Mucosa of stomach (tissue), 1 donor: ENCODE measurements around the gene RBM46.

Experiments used
- H3K27me3 ChIP-seq: one replicate; pipeline ENCODE4 v1.7.0; 2013; ENCODE audit warnings: mild to moderate bottlenecking, low read length; ENCODE audit not compliant: control insufficient read depth, insufficient read depth
- H3K36me3 ChIP-seq: one replicate; pipeline ENCODE4 v1.7.0; 2013; ENCODE audit warnings: low read length; ENCODE audit not compliant: control insufficient read depth, insufficient read depth
- H3K4me1 ChIP-seq: one replicate; pipeline ENCODE4 v1.7.0; 2013; ENCODE audit warnings: mild to moderate bottlenecking, low read length; ENCODE audit not compliant: control insufficient read depth, insufficient read depth
- H3K4me3 ChIP-seq: one replicate; pipeline ENCODE4 v1.7.0; 2013; ENCODE audit warnings: low read length
- H3K9ac ChIP-seq: one replicate; pipeline ENCODE4 v1.7.0; 2013; ENCODE audit warnings: mild to moderate bottlenecking, low read length, moderate library complexity
- H3K9me3 ChIP-seq: one replicate; pipeline ENCODE4 v1.7.0; 2013; ENCODE audit warnings: mild to moderate bottlenecking, low read length, moderate library complexity; ENCODE audit not compliant: control insufficient read depth
- donor health status: Pancreatic carcinoma.

The RBM46 gene

DNA sequence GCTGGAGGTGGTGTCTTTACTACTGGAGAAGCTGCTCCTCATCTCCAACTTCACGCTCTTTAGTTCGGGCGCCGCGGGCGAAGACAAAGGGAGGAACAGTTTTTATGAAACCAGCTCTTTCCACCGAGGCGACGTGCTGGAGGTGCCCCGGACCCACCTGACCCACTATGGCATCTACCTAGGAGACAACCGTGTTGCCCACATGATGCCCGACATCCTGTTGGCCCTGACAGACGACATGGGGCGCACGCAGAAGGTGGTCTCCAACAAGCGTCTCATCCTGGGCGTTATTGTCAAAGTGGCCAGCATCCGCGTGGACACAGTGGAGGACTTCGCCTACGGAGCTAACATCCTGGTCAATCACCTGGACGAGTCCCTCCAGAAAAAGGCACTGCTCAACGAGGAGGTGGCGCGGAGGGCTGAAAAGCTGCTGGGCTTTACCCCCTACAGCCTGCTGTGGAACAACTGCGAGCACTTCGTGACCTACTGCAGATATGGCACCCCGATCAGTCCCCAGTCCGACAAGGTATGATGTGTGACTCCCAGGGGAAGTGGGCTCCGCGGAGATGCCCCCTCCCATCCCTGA is 36.6 kb upstream of the RBM46 start:
- H3K9me3 ChIP-seq, result no peaks in the 10 kb centered on the region
- peaks cover 47% of the 10 kb centered on the region for H3K27me3 ChIP-seq
- H3K9ac ChIP-seq, result peak overlapping the region; percentile 26
- peaks cover 5% of the 10 kb centered on the region for H3K4me1 ChIP-seq
- H3K4me3 ChIP-seq, result peak overlapping the region; percentile 16
- no peaks in the 10 kb centered on the region for H3K36me3 ChIP-seq

- H3K36me3 ChIP-seq, result no peaks in the 10 kb centered on the region
- H3K4me1 ChIP-seq, result no peaks in the 10 kb centered on the region
- no peak overlapping the region for H3K9ac ChIP-seq
- no peaks in the 10 kb centered on the region for H3K9me3 ChIP-seq
- no peaks in the 10 kb centered on the region for H3K27me3 ChIP-seq
- no peak overlapping the region for H3K4me3 ChIP-seq
Measured at GRCh38 chr4:154757713-154758112, 23.4 kb upstream of the RBM46 start.

- no peak overlapping the region for H3K4me3 ChIP-seq
- H3K27me3 ChIP-seq, result no peaks in the 10 kb centered on the region
- no peaks in the 10 kb centered on the region for H3K36me3 ChIP-seq
- no peak overlapping the region for H3K9ac ChIP-seq
- H3K9me3 ChIP-seq, result no peaks in the 10 kb centered on the region
- H3K4me1 ChIP-seq, result no peaks in the 10 kb centered on the region
Measured at GRCh38 chr4:154760895-154761294, 20.2 kb upstream of the RBM46 start.

DNA sequence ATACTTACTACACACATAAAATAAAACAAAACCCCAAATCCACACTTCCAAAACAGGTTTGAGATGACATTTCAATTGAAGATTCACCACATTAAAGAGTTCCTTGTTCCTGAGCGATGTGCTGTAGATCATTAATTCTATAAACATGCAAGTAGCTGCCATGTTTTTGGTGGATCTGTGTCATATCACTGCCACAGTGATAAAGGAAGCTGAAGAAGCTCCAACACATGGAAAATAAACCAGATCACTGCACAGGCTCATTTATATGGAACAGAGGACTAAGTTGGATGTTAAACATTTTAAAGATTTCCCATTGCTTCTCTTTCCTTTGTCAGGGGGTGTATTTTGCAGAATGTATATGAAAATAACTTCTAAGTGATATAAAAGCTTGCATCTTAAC is 2.8 kb upstream of the RBM46 start:
- H3K27me3 ChIP-seq, result no peaks in the 10 kb centered on the region
- no peak overlapping the region for H3K9ac ChIP-seq
- no peaks in the 10 kb centered on the region for H3K9me3 ChIP-seq
- H3K4me1 ChIP-seq, result no peaks in the 10 kb centered on the region
- no peaks in the 10 kb centered on the region for H3K36me3 ChIP-seq
- H3K4me3 ChIP-seq, result no peak overlapping the region

- no peaks in the 10 kb centered on the region for H3K4me1 ChIP-seq
Measured at GRCh38 chr4:154779362-154779947, 1.6 kb upstream of the RBM46 start.

DNA sequence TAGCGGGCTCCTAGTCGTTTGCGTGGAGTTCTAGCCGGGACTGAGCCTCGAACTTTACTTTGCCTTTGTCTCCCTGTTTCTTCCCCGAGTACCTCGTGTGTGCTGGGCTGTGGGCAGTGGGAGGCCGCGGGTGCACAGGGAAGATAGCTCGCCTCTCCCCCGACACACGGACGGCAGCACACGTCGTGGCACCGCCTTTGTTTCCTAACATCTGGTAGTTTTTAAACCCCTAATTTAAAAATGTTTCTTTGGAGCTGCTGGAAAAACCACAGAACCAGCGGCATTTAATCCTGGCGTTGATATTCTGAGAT is 866 bp downstream of the RBM46 start:
- H3K4me1 ChIP-seq, result no peaks in the 10 kb centered on the region
- no peaks in the 10 kb centered on the region for H3K36me3 ChIP-seq
- H3K4me3 ChIP-seq, result no peak overlapping the region
- no peaks in the 10 kb centered on the region for H3K27me3 ChIP-seq
- no peaks in the 10 kb centered on the region for H3K9me3 ChIP-seq
- no peak overlapping the region for H3K9ac ChIP-seq

More at GRCh38 chr4:154779362-154779947, 1.6 kb upstream of the RBM46 start:
- Histone ChIP-seq H3K27me3 (no peaks in the 10 kb centered on the region), H3K4me3 (no peak overlapping the region), H3K9ac (no peak overlapping the region), H3K36me3 (no peaks in the 10 kb centered on the region), H3K9me3 (no peaks in the 10 kb centered on the region)

GRCh38 chr4:154807042-154807630 is 26.1 kb downstream of the RBM46 start:
- Histone ChIP-seq H3K27me3 (no peaks in the 10 kb centered on the region), H3K9me3 (no peaks in the 10 kb centered on the region), H3K9ac (no peak overlapping the region), H3K4me1 (no peaks in the 10 kb centered on the region), H3K36me3 (no peaks in the 10 kb centered on the region), H3K4me3 (no peak overlapping the region)

DNA sequence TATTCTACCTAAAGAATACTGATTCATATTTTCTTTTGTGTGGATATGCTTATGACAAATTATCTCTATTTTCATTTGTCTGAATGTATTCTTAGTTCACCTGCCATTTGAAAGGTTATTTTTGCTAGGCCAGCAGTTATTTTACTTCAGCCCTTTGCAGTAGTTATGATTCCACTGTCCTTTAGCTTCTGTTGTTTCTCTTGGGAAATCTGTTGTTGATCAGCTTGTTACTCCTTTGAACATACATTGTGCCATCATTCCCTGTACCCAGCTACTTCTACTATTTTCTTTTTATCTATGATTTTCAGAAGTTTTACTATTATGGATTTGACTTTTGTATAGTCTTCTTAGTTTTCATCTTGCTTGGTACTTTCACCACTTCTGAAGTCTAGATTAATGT is 37.2 kb downstream of the RBM46 start:
- Histone ChIP-seq H3K4me3 (no peak overlapping the region), H3K27me3 (no peaks in the 10 kb centered on the region), H3K36me3 (no peaks in the 10 kb centered on the region), H3K9ac (no peak overlapping the region), H3K4me1 (no peaks in the 10 kb centered on the region), H3K9me3 (no peaks in the 10 kb centered on the region)

- Histone ChIP-seq H3K9me3 (no peaks in the 10 kb centered on the region), H3K36me3 (no peaks in the 10 kb centered on the region), H3K27me3 (no peaks in the 10 kb centered on the region), H3K9ac (no peak overlapping the region), H3K4me1 (no peaks in the 10 kb centered on the region), H3K4me3 (no peak overlapping the region)
Measured at GRCh38 chr4:154822775-154823174, 41.7 kb downstream of the RBM46 start.

- Histone ChIP-seq H3K4me1 (no peaks in the 10 kb centered on the region), H3K27me3 (no peaks in the 10 kb centered on the region), H3K36me3 (no peaks in the 10 kb centered on the region), H3K9ac (no peak overlapping the region), H3K4me3 (no peak overlapping the region), H3K9me3 (no peaks in the 10 kb centered on the region)
Measured at GRCh38 chr4:154836030-154836429, 55.0 kb downstream of the RBM46 start.

DNA sequence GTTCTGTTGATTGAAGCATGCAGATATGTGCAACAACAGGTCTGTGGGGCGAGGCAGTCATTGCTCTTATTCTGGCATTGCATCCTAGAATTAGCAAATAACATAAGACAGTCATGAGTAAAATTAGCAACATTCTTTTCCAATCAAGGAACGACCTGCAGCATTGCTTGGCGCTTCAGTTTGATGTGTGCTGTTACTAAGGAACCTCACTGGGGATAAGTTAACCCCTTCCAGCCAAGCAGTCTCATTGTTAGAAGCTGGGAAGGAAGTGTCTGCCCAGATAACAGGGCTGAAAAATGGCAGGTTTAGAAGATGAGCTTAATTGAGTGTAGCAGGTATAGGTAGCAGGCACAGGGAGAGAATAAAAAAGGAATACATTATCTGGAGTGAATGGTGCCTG is 55.4 kb downstream of the RBM46 start:
- no peaks in the 10 kb centered on the region for H3K36me3 ChIP-seq
- no peaks in the 10 kb centered on the region for H3K9me3 ChIP-seq
- H3K9ac ChIP-seq, result no peak overlapping the region
- H3K4me3 ChIP-seq, result no peak overlapping the region
- H3K27me3 ChIP-seq, result no peaks in the 10 kb centered on the region
- no peaks in the 10 kb centered on the region for H3K4me1 ChIP-seq

DNA sequence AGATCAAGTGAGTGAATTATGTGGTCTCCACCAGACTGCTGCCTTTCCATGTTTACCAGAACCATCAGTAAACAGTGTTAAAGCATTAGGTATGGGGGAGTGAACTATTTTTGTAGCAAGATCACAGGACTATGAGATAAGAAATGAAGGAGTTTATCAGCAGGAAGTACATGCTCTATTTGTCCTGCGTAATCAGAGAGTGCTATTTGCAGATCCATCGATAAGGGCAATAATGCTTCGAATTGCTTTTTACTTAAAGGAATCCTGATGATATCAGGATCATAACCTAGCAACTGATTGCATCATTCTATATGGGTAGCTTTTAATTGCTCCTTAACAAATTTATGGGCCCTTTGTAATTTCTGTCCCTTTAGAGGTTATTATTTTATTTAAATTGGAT is 57.1 kb downstream of the RBM46 start:
- Histone ChIP-seq H3K9me3 (no peaks in the 10 kb centered on the region), H3K4me3 (no peak overlapping the region), H3K27me3 (no peaks in the 10 kb centered on the region), H3K4me1 (no peaks in the 10 kb centered on the region), H3K9ac (no peak overlapping the region), H3K36me3 (no peaks in the 10 kb centered on the region)
